ENCODE data around the gene FAM81A. TPM values are rescaled to one million over a fixed set of nuclear protein-coding genes. Genes with fewer than 3 reads are reported as not detected.

FAM81A gene
- total RNA-seq, 1 experiment from 2014 or later = 2.0 TPM

GRCh38 chr15:59540654-59541053 lies 102.7 kb downstream of the FAM81A start:
- no peaks in the 10 kb centered on the region; the same call in 1 of the 2 replicates for H3K4me1 Mint-ChIP-seq
- no peak overlapping the region for H3K4me3 Mint-ChIP-seq
- no peak for ATAC-seq
- no peak for TF ChIP-seq ZNF396 (CRISPR knock-in tag; IDR thresholded peaks at IDR 0.05; ENCODE audit: borderline replicate concordance)
- TF ChIP-seq SOX15 (CRISPR knock-in tag; IDR thresholded peaks at IDR 0.05) = no peak
- TF ChIP-seq GRHL2 (CRISPR knock-in tag; IDR thresholded peaks at IDR 0.05; ENCODE audit: insufficient replicate concordance, severe bottlenecking) = no peak
- no peak for TF ChIP-seq FOXJ3 (CRISPR knock-in tag; IDR thresholded peaks at IDR 0.05; ENCODE audit: borderline replicate concordance)
- TF ChIP-seq TP53 (CRISPR knock-in tag; IDR thresholded peaks at IDR 0.05) = no peak
- no peak for TF ChIP-seq IRF1 (CRISPR knock-in tag; IDR thresholded peaks at IDR 0.05)
- TF ChIP-seq HMGXB4 (CRISPR knock-in tag; IDR thresholded peaks at IDR 0.05) = no peak
- no peak for TF ChIP-seq JAZF1 (CRISPR knock-in tag; IDR thresholded peaks at IDR 0.05)
- no peak for TF ChIP-seq ZNF317 (CRISPR knock-in tag; IDR thresholded peaks at IDR 0.05; ENCODE audit: borderline replicate concordance, low read depth)
- TF ChIP-seq, protein P1, sequence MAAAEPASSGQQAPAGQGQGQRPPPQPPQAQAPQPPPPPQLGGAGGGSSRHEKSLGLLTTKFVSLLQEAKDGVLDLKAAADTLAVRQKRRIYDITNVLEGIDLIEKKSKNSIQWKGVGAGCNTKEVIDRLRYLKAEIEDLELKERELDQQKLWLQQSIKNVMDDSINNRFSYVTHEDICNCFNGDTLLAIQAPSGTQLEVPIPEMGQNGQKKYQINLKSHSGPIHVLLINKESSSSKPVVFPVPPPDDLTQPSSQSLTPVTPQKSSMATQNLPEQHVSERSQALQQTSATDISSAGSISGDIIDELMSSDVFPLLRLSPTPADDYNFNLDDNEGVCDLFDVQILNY (CRISPR knock-in tag; IDR thresholded peaks at IDR 0.05) = no peak
- no peak for TF ChIP-seq NR2C2 (CRISPR knock-in tag; IDR thresholded peaks at IDR 0.05)
- TF ChIP-seq E2F4 (CRISPR knock-in tag; IDR thresholded peaks at IDR 0.05; ENCODE audit: borderline replicate concordance, low read depth) = no peak
- no peak for TF ChIP-seq NFATC4 (CRISPR knock-in tag; IDR thresholded peaks at IDR 0.05)
- TF ChIP-seq TCF7 (CRISPR knock-in tag; IDR thresholded peaks at IDR 0.05; ENCODE audit: low read depth) = no peak
- no peak for TF ChIP-seq IRF2 (CRISPR knock-in tag; IDR thresholded peaks at IDR 0.05; ENCODE audit: borderline replicate concordance, low read depth)
- TF ChIP-seq ESRRA (CRISPR knock-in tag; IDR thresholded peaks at IDR 0.05; ENCODE audit: borderline replicate concordance) = no peak
- no peak for TF ChIP-seq MAX (CRISPR knock-in tag; IDR thresholded peaks at IDR 0.05)
- no peak for TF ChIP-seq NFE2L1 (CRISPR knock-in tag; IDR thresholded peaks at IDR 0.05)
- no peak for TF ChIP-seq GABPB1 (CRISPR knock-in tag; IDR thresholded peaks at IDR 0.05)
- ChIA-PET CTCF (no interaction called here), POLR2A (no interaction called here)
- H3K9me3 Mint-ChIP-seq = no peaks in the 10 kb centered on the region
- DNase-seq (ENCODE audit: low spot score) = no peak
- H3K27me3 Mint-ChIP-seq (ENCODE audit: low read depth) = peaks cover 50% of the 10 kb centered on the region
- no peaks in the 10 kb centered on the region for H3K36me3 Mint-ChIP-seq
- no peak overlapping the region for H3K27ac Mint-ChIP-seq

GRCh38 chr15:59541750-59542149 lies 103.8 kb downstream of the FAM81A start:
- ATAC-seq (no peak), DNase-seq (ENCODE audit: low spot score) (no peak)
- H3K4me3 Mint-ChIP-seq = no peak overlapping the region
- H3K9me3 Mint-ChIP-seq = no peaks in the 10 kb centered on the region
- CTCF ChIA-PET = interaction anchor here (2.9 kb wide), 1 partner anchor 9 kb away, joined by 11 read pairs; no protein-coding TSS in a partner anchor
- no peak overlapping the region for H3K27ac Mint-ChIP-seq
- H3K4me1 Mint-ChIP-seq = peaks cover 4% of the 10 kb centered on the region; the same call in 1 of the 2 replicates
- H3K27me3 Mint-ChIP-seq (ENCODE audit: low read depth) = peaks cover 58% of the 10 kb centered on the region
- POLR2A ChIA-PET = no interaction called here
- no peaks in the 10 kb centered on the region for H3K36me3 Mint-ChIP-seq
- no peak for TF ChIP-seq AR (CRISPR knock-in tag; IDR thresholded peaks at IDR 0.05)
- no peak for TF ChIP-seq ZNF138 (CRISPR knock-in tag; conservative IDR thresholded peaks at IDR 0.05)
- no peak for TF ChIP-seq JAZF1 (CRISPR knock-in tag; IDR thresholded peaks at IDR 0.05)
- TF ChIP-seq SP1 (CRISPR knock-in tag; conservative IDR thresholded peaks at IDR 0.05) = no peak
- TF ChIP-seq RELA (CRISPR knock-in tag; IDR thresholded peaks at IDR 0.05; ENCODE audit: borderline replicate concordance) = no peak
- no peak for TF ChIP-seq ZBTB21 (CRISPR knock-in tag; IDR thresholded peaks at IDR 0.05; ENCODE audit: borderline replicate concordance)
- no peak for TF ChIP-seq ZNF121 (CRISPR knock-in tag; IDR thresholded peaks at IDR 0.05)
- TF ChIP-seq ZNF425 (CRISPR knock-in tag; conservative IDR thresholded peaks at IDR 0.05) = no peak
- no peak for TF ChIP-seq CDX4 (CRISPR knock-in tag; IDR thresholded peaks at IDR 0.05; ENCODE audit: borderline replicate concordance)

All from WTC11 (cell line).